Measurements from ENCODE around the gene PAFAH1B2. TPM values are rescaled to one million over a fixed set of nuclear protein-coding genes. Genes with fewer than 3 reads are reported as not detected.

Gene PAFAH1B2
- polyA plus RNA-seq, 1 donor: 47.9 TPM

GRCh38 chr11:117222991-117223740, 79.1 kb downstream of the PAFAH1B2 start:
- no peak overlapping the region for H3K4me3 ChIP-seq (ENCODE audit: low read length)
- no peak overlapping the region for H3K27ac ChIP-seq (ENCODE audit: low read length)
- no peak for DNase-seq
- peaks cover 67% of the 10 kb centered on the region for H3K36me3 ChIP-seq (ENCODE audit: control insufficient read depth, insufficient read depth, low read length)
- no CpG with 5 or more reads among the region's 14 CpGs for WGBS (ENCODE audit: insufficient coverage, low lambda C conversion rate)
- H3K27me3 ChIP-seq (ENCODE audit: control insufficient read depth, insufficient read depth, low read length): no peaks in the 10 kb centered on the region
- no peaks in the 10 kb centered on the region for H3K9me3 ChIP-seq (ENCODE audit: control insufficient read depth, low read depth, low read length)
- peaks cover 58% of the 10 kb centered on the region for H3K4me1 ChIP-seq (ENCODE audit: control insufficient read depth, insufficient read depth, low read length)

- no CpG with 5 or more reads among the region's 17 CpGs for WGBS (ENCODE audit: insufficient coverage, low lambda C conversion rate)
- Histone ChIP-seq H3K4me3 (ENCODE audit: low read length) (no peak overlapping the region), H3K27ac (ENCODE audit: low read length) (peak overlapping the region; percentile 66), H3K9me3 (ENCODE audit: control insufficient read depth, low read depth, low read length) (no peaks in the 10 kb centered on the region), H3K4me1 (ENCODE audit: control insufficient read depth, insufficient read depth, low read length) (peaks cover 53% of the 10 kb centered on the region), H3K36me3 (ENCODE audit: control insufficient read depth, insufficient read depth, low read length) (peaks cover 65% of the 10 kb centered on the region), H3K27me3 (ENCODE audit: control insufficient read depth, insufficient read depth, low read length) (no peaks in the 10 kb centered on the region)
- no peak for DNase-seq
Measured at GRCh38 chr11:117223741-117224689, 79.9 kb downstream of the PAFAH1B2 start.

- H3K9me3 ChIP-seq (ENCODE audit: control insufficient read depth, low read depth, low read length): no peaks in the 10 kb centered on the region
- peaks cover 40% of the 10 kb centered on the region for H3K4me1 ChIP-seq (ENCODE audit: control insufficient read depth, insufficient read depth, low read length)
- H3K27me3 ChIP-seq (ENCODE audit: control insufficient read depth, insufficient read depth, low read length): no peaks in the 10 kb centered on the region
- no peak for DNase-seq
- WGBS (ENCODE audit: insufficient coverage, low lambda C conversion rate): 92% methylated on average over 2 of the region's 9 CpGs
- peak overlapping the region; percentile 66 for H3K27ac ChIP-seq (ENCODE audit: low read length)
- no peak overlapping the region for H3K4me3 ChIP-seq (ENCODE audit: low read length)
- peaks cover 66% of the 10 kb centered on the region for H3K36me3 ChIP-seq (ENCODE audit: control insufficient read depth, insufficient read depth, low read length)
Measured at GRCh38 chr11:117225553-117226170, 81.6 kb downstream of the PAFAH1B2 start.

Other genes with a start within 250 kb of the PAFAH1B2 start
- gene SIK3, start 45.9 kb upstream of the PAFAH1B2 start, polyA plus RNA-seq: 34.6 TPM
- gene SIDT2, start 34.5 kb downstream of the PAFAH1B2 start, polyA plus RNA-seq: 94.9 TPM
- gene TAGLN, start 55.1 kb downstream of the PAFAH1B2 start, polyA plus RNA-seq: 806 TPM
- gene PCSK7, start 87.8 kb downstream of the PAFAH1B2 start, polyA plus RNA-seq: 27.8 TPM
- 20.2 TPM for gene RNF214, start 88.4 kb downstream of the PAFAH1B2 start, polyA plus RNA-seq
- 14.9 TPM for gene BACE1-AS, start 147.1 kb downstream of the PAFAH1B2 start, polyA plus RNA-seq
- gene BACE1, start 172.0 kb downstream of the PAFAH1B2 start, polyA plus RNA-seq: 37.1 TPM
- 31.0 TPM for gene CEP164, start 183.6 kb downstream of the PAFAH1B2 start, polyA plus RNA-seq

Data from large intestine (tissue), 3 donors.